Activated CD8-positive, alpha-beta T cell treated with anti-CD3 and anti-CD28 coated beads, Interleukin-2, amount 10 ng/mL, durations not matched to agents 7 days and 5 days (primary cell): ENCODE results near the gene TLE3. TPM values are rescaled to one million over a fixed set of nuclear protein-coding genes. Genes with fewer than 3 reads are reported as not detected.

Source experiments
- ATAC-seq: fragments of 150-1000 bp; cut with Tn5 transposase; one replicate; pipeline ENCODE4 v1.10.0; 2021; ENCODE audit warnings: moderate library complexity
- CTCF ChIA-PET: fragments of 350-600 bp; sonication (Branson Sonifier 250); formaldehyde crosslinking; loops from one replicate; lab custom pipeline; 2021; ENCODE audit warnings: antibody characterized with exemption; lab: Charles Lee
- POLR2A ChIA-PET: fragments of 350-600 bp; sonication (Branson Sonifier 250); formaldehyde crosslinking; loops from one replicate; lab custom pipeline; 2021; ENCODE audit warnings: antibody characterized with exemption; lab: Charles Lee
- DNase-seq: peaks from one replicate; pipeline ENCODE4 v3.0.0-alpha.2; 2020
- H3K27ac Mint-ChIP-seq: one replicate; pipeline ENCODE4 v1.8.0; 2021; ENCODE audit warnings: mild to moderate bottlenecking, mixed read lengths
- H3K27me3 Mint-ChIP-seq: one replicate; pipeline ENCODE4 v1.8.0; 2021; ENCODE audit warnings: low read depth, mixed read lengths
- H3K36me3 Mint-ChIP-seq: one replicate; pipeline ENCODE4 v1.8.0; 2021; ENCODE audit warnings: low read depth, mixed read lengths
- H3K4me1 Mint-ChIP-seq: one replicate; pipeline ENCODE4 v1.8.0; 2021; ENCODE audit warnings: low read depth, mixed read lengths
- H3K4me3 Mint-ChIP-seq: one replicate; pipeline ENCODE4 v1.8.0; 2021; ENCODE audit warnings: mild to moderate bottlenecking, mixed read lengths
- H3K9me3 Mint-ChIP-seq: one replicate; pipeline ENCODE4 v1.8.0; 2022; ENCODE audit warnings: mixed read lengths; ENCODE audit not compliant: insufficient read depth
- total RNA-seq, 2 experiments: library from RNA; stranded (reverse); gene quantifications; one replicate each; pipeline ENCODE4 v1.2.3, GENCODE V29; 2021

Gene TLE3
- total RNA-seq, 2 experiments from 2014 or later: 64.0 to 71.1 TPM

- Mint-ChIP-seq H3K4me1 (peaks cover 7% of the 10 kb centered on the region), H3K36me3 (no peaks in the 10 kb centered on the region)
Observed at GRCh38 chr15:70029297-70029701, 68.4 kb downstream of the TLE3 start.

DNA sequence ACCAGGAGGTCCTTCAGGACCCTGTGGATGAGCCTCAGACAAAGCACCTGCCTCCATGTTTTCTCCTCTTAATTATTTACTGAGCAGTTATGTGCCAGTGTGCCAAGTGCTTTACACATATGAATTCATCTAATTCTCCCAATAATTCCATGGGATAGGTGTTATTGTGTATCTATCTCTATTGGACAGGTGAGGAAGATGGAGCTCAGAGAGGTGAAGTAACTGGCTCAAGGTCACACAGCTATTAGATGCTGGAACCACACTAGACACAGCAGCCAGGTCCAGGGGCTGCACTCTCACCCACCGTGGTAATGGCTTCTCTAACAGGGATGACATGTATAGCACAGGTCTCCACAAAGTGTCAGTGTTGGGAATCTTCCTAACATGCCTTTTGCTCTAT, 70.2 kb downstream of the TLE3 start:
- ChIA-PET POLR2A (no interaction called here), CTCF (no interaction called here)

More at GRCh38 chr15:70029297-70029701, 68.4 kb downstream of the TLE3 start:
- no peak overlapping the region for H3K27ac Mint-ChIP-seq
- ATAC-seq (no peak), DNase-seq (no peak)
- CTCF ChIA-PET: interaction anchor here (1.5 kb wide), 1 partner anchor 12 kb away, joined by 3 read pairs; no protein-coding TSS in a partner anchor
- no peak overlapping the region for H3K4me3 Mint-ChIP-seq
- POLR2A ChIA-PET: interaction anchor here (0.7 kb wide), 1 partner anchor 18 kb away, joined by 3 read pairs; no protein-coding TSS in a partner anchor
- H3K9me3 Mint-ChIP-seq: no peaks in the 10 kb centered on the region
- H3K27me3 Mint-ChIP-seq: no peaks in the 10 kb centered on the region

GRCh38 chr15:70026991-70027390, 70.7 kb downstream of the TLE3 start:
- ATAC-seq: no peak
- H3K4me1 Mint-ChIP-seq: peaks cover 31% of the 10 kb centered on the region
- DNase-seq: no peak
- H3K4me3 Mint-ChIP-seq: no peak overlapping the region
- ChIA-PET POLR2A (no interaction called here), CTCF (no interaction called here)
- peaks cover 4% of the 10 kb centered on the region for H3K9me3 Mint-ChIP-seq
- H3K27ac Mint-ChIP-seq: no peak overlapping the region
- peaks cover 4% of the 10 kb centered on the region for H3K27me3 Mint-ChIP-seq
- H3K36me3 Mint-ChIP-seq: peaks cover 7% of the 10 kb centered on the region

More for the DNA sequence above, 70.2 kb downstream of the TLE3 start:
- no peak for DNase-seq
- Mint-ChIP-seq H3K4me1 (peaks cover 25% of the 10 kb centered on the region), H3K9me3 (peaks cover 4% of the 10 kb centered on the region), H3K36me3 (peaks cover 3% of the 10 kb centered on the region), H3K27ac (no peak overlapping the region), H3K27me3 (no peaks in the 10 kb centered on the region), H3K4me3 (no peak overlapping the region)
- no peak for ATAC-seq

- Mint-ChIP-seq H3K27ac (no peak overlapping the region), H3K36me3 (peaks cover 7% of the 10 kb centered on the region), H3K4me1 (peaks cover 31% of the 10 kb centered on the region), H3K4me3 (no peak overlapping the region), H3K27me3 (peaks cover 8% of the 10 kb centered on the region), H3K9me3 (peaks cover 4% of the 10 kb centered on the region)
- ChIA-PET POLR2A (interaction anchor here (0.7 kb wide), 1 partner anchor 10 kb away, joined by 3 read pairs; no protein-coding TSS in a partner anchor), CTCF (no interaction called here)
- ATAC-seq (no peak), DNase-seq (no peak)
Observed at GRCh38 chr15:70025413-70026296, 72.1 kb downstream of the TLE3 start.

DNA sequence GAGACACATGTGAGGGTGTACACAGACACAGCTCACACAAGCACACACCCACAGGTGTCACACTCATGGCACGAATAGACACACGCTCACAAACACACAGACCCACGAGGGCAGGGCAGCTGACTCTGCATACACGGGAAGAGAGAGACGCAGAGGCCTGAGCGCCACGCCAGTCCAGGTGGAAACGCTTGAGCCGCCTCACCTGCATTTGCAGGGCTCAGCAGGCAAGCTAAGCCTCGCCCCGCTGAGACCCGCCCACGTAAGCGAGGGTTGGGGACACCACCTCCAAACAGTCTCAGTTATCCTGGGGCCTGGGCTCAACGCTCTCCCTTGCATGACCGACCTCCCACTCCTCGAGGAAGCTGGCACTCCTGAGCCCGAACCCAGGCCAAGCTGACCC, 73.2 kb downstream of the TLE3 start:
- Mint-ChIP-seq H3K9me3 (peaks cover 4% of the 10 kb centered on the region), H3K4me3 (no peak overlapping the region), H3K4me1 (peaks cover 31% of the 10 kb centered on the region), H3K27ac (no peak overlapping the region), H3K36me3 (peaks cover 7% of the 10 kb centered on the region), H3K27me3 (peaks cover 9% of the 10 kb centered on the region)
- POLR2A ChIA-PET: no interaction called here
- CTCF ChIA-PET: no interaction called here
- DNase-seq (no peak), ATAC-seq (no peak)

GRCh38 chr15:70023769-70024491, 73.8 kb downstream of the TLE3 start:
- peaks cover 7% of the 10 kb centered on the region for H3K36me3 Mint-ChIP-seq
- DNase-seq (no peak), ATAC-seq (no peak)
- H3K4me3 Mint-ChIP-seq: no peak overlapping the region
- ChIA-PET POLR2A (interaction anchor here (0.8 to 0.9 kb wide), 2 partner anchors 76 to 561 kb away, joined by 3 read pairs; no protein-coding TSS in a partner anchor), CTCF (interaction anchor here (0.7 to 1.3 kb wide), 7 partner anchors 16 to 447 kb away, joined by 3 to 7 read pairs (median 3); partner anchors contain the start of gene TLE3)
- H3K4me1 Mint-ChIP-seq: peaks cover 31% of the 10 kb centered on the region
- H3K9me3 Mint-ChIP-seq: peaks cover 4% of the 10 kb centered on the region
- peak overlapping the region; percentile 90 for H3K27ac Mint-ChIP-seq
- H3K27me3 Mint-ChIP-seq: peaks cover 12% of the 10 kb centered on the region

DNA sequence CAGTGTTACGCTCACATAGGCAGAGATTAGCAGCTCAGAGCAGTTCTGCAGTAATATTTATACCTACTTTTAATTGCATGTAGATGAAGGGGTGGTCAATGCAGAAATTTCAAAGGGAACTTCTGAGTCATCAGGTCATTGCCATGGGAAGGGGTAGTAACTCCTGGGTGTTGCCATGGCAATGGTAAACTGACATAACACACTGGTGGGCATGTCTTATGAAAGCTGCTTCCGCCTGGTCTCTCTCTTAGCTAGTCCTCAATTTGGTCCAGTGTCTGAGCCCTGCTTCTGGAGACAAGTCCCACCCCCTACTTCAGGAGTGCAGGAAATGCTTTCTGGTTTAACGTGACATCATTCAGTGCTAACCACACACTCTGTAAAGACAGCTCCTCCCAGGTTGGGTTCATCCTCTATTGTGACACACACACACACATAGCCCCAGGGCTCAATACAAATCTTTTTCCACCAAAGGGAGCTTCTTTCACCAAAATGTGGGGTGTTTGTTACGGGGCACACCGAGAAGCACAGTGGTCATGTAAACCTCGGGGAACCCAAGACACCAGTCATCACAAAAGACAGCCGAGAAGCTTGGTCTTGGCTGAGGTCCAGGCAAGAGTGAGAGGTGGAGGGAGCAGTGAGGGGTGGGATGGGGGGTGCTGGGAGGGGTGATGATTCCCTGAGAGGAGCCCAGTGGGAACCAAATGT, 74.5 kb downstream of the TLE3 start:
- H3K27ac Mint-ChIP-seq: peak overlapping the region; percentile 90
- CTCF ChIA-PET: interaction anchor here (0.7 to 1.3 kb wide), 7 partner anchors 17 to 446 kb away, joined by 3 to 7 read pairs (median 3); partner anchors contain the start of gene TLE3
- peaks cover 16% of the 10 kb centered on the region for H3K27me3 Mint-ChIP-seq
- POLR2A ChIA-PET: interaction anchor here (0.6 to 0.9 kb wide), 5 partner anchors 60 to 560 kb away, joined by 3 to 4 read pairs (median 3); no protein-coding TSS in a partner anchor
- peaks cover 4% of the 10 kb centered on the region for H3K9me3 Mint-ChIP-seq
- peak; percentile 83 for DNase-seq
- peaks cover 7% of the 10 kb centered on the region for H3K36me3 Mint-ChIP-seq
- H3K4me1 Mint-ChIP-seq: peaks cover 31% of the 10 kb centered on the region
- H3K4me3 Mint-ChIP-seq: peak overlapping the region; percentile 41
- peak; percentile 96 for ATAC-seq

DNA sequence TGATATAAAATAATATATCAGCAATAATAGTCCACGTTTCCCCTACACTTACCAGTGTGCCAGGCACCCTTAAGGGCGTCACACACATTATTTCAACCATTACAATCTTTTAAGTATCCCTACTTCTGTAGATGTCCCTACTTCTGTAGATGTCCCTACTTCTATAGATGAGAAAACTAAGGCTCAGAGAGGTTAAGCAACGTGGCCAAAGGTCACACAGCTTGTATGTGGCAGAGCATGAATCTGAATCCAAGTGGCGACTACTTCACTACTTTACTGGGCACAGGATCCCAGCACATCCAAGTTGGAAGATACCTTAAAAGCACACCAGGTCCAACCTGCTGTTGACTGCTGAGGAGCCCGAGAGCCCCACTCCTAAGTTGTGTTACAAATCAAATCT, 77.5 kb downstream of the TLE3 start:
- Mint-ChIP-seq H3K4me1 (peaks cover 39% of the 10 kb centered on the region), H3K4me3 (no peak overlapping the region), H3K27me3 (peaks cover 33% of the 10 kb centered on the region), H3K9me3 (peaks cover 4% of the 10 kb centered on the region), H3K36me3 (peaks cover 7% of the 10 kb centered on the region), H3K27ac (no peak overlapping the region)
- CTCF ChIA-PET: no interaction called here
- no peak for DNase-seq
- ATAC-seq: no peak
- POLR2A ChIA-PET: no interaction called here

- H3K36me3 Mint-ChIP-seq: peaks cover 7% of the 10 kb centered on the region
- peaks cover 4% of the 10 kb centered on the region for H3K9me3 Mint-ChIP-seq
- CTCF ChIA-PET: no interaction called here
Observed at GRCh38 chr15:70018646-70019600, 78.8 kb downstream of the TLE3 start.

GRCh38 chr15:70017801-70018200, 79.9 kb downstream of the TLE3 start:
- ChIA-PET CTCF (no interaction called here), POLR2A (no interaction called here)
- H3K4me1 Mint-ChIP-seq: peaks cover 28% of the 10 kb centered on the region

More at GRCh38 chr15:70018646-70019600, 78.8 kb downstream of the TLE3 start:
- no peak overlapping the region for H3K27ac Mint-ChIP-seq
- POLR2A ChIA-PET: interaction anchor here (0.5 kb wide), 1 partner anchor 477 kb away, joined by 3 read pairs; no protein-coding TSS in a partner anchor
- no peak overlapping the region for H3K4me3 Mint-ChIP-seq
- peaks cover 35% of the 10 kb centered on the region for H3K27me3 Mint-ChIP-seq
- DNase-seq (no peak), ATAC-seq (no peak)
- peaks cover 39% of the 10 kb centered on the region for H3K4me1 Mint-ChIP-seq

More at GRCh38 chr15:70017801-70018200, 79.9 kb downstream of the TLE3 start:
- Mint-ChIP-seq H3K4me3 (no peak overlapping the region), H3K9me3 (peaks cover 3% of the 10 kb centered on the region), H3K27ac (no peak overlapping the region), H3K36me3 (peaks cover 7% of the 10 kb centered on the region), H3K27me3 (peaks cover 42% of the 10 kb centered on the region)
- no peak for ATAC-seq
- no peak for DNase-seq
